ENCODE results near the gene SLC6A5.

SLC6A5 gene

DNA sequence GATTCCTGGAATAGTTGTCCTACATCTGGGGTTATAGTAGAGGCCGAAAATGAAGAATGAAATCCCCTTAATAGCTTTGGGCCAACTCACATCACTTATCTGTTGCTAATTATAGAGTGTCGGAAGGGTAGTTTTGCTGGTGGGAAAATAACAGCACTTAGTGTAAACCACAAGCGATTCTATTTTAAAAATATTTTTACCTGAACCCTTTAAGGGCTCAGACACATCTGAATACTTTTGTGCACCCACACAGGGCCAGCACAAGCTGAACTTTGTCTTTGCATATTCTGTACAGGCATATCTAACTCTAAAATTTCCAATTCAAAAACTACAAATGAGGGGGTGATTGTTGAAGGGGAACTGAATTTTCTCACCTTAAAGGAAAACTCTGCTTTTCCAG, 27.6 kb downstream of the SLC6A5 start:
- no peak for DNase-seq

DNA sequence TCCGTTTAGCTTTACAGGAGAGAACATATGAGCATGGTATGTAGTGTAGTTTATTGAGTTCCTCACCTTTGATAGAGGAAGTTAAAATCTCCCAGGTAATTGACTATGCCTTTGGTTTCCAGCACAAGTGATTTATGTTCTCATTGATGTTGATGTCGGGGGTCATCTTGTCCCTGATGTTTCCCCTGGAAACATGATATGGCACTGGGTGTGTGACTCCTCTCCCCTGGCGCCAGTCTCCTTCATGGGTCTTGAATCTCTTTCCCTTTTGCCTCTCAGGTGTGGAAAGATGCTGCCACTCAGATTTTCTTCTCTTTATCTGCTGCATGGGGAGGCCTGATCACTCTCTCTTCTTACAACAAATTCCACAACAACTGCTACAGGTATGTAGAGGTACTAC, 28.3 kb downstream of the SLC6A5 start:
- no peak for DNase-seq

DNA sequence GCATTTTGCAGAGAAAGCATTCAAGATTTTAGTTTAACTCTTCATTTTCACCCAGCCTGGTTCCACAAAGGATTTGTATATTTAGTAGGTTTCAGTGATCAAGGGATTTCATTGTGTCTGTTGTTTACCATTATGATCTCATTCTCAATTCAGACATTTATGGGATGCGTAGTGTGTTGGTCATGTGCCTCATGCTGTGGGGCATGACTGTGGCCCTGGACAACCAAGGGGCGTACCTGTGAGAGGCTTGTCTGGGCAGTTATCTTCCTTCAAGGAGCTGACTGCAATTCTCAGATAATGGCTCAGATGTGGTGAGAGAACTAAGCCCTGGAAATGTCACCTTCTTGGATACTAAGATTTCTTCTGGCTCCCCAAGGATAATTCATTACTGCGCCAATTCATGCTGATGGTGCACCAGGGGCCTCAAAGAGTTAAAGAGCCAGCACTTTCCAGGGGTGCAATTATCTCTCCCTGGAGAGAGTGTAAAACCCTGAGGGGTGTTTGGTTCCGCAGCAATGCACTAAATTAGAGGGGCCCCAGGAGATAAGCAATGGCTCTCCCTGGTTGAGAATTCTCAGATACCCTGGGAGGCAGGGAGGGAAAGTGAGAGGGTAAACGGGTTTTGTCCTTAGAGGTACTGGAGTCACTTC, 32.2 kb downstream of the SLC6A5 start:
- DNase-seq, result no peak

DNA sequence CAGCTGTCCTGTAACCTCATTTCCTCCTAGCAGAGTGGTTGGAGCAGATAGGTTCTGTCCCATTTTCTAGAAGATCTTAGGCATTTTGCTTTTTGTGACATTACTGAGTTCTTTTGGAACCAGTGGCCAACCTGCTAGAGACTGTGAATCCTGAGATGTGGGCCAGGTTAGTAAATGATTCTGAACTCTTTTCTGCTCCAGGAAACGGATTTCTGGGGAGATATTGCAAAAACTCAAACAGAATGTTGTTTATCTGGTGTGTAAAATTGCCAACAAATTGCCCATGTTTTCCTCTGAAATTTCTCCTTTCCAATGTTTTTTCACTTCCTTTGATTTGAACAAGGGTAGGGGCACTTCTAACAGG, 32.7 kb downstream of the SLC6A5 start:
- no peak for DNase-seq

DNA sequence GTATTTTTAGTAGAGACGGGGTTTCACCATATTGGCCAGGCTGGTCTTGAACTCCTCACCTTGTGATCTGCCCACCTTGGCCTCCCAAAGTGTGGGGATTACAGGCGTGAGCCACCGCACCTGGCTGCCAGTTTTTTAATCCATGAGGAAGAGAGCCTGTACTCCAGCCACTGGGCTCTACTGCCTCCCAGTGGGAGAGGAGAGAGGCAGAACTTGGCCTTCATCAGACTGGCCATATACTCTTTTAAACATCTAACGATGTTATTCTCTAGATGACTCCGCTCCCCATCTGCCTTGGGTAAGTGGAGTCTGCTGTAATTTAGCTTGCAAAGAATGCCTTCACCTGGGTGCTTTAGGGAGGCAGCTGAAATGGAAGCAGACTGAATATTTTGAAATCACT, 34.6 kb downstream of the SLC6A5 start:
- no peak for DNase-seq

DNA sequence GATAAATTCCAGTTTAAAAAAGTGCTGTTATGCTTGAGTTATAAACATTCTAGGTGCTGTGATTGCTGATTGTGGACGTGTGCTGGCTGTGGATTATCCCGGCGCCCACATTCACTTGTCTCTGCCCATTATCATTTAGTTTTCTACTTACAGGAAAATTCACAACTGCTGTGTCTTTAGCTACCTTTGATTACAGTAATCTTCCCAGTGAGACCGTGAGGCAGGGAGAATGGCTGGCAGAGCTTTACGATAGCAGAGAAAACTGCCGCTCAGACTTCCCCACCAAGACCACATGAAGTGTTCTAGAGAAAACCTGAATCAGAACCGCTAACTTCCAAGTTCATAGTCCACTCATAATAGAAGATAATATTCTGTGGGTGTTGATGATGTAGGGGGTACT, 35.4 kb downstream of the SLC6A5 start:
- DNase-seq, result no peak

GRCh38 chr11:20638074-20638473, 38.7 kb downstream of the SLC6A5 start:
- DNase-seq, result no peak

GRCh38 chr11:20639688-20640087, 40.3 kb downstream of the SLC6A5 start:
- DNase-seq, result no peak

DNA sequence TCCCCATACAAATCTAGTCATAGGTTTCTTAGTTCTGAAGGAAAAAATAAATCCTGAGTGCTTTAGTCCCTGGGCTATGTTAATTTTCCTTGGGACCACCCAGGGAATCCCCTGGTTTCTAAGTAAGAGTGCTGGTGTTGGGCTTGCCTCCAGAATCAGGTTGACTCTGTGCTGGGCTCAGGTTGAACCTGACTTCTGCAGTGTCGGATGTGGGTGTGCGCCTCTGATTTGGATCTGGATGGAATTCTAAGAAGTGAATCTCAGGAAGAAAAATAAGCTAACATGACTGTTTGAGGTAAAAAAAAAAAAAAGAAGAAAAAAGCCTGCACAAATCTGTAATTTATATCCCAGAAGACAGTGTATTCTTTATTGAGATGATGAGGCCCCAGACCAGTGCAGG, 41.0 kb downstream of the SLC6A5 start:
- no peak for DNase-seq

DNA sequence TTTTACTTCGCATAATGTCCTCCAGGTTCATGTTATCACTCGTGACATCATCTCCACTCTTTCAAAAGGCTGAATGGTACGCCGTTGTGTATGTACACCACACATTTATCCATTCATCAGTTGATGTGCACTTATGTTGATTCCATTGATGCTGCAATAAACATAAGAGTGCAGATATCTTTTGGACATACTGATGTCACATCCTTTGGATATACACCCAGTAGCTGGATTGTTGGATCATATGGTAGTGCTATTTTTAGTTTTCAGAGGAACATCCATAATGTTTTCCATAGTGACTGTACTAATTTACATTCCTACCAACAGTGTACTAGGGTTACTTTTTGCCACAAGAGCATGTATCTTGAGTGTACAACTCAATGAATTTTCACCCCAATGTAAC, 45.0 kb downstream of the SLC6A5 start:
- DNase-seq, result no peak

GRCh38 chr11:20647976-20648565, 48.7 kb downstream of the SLC6A5 start:
- DNase-seq, result no peak

DNA sequence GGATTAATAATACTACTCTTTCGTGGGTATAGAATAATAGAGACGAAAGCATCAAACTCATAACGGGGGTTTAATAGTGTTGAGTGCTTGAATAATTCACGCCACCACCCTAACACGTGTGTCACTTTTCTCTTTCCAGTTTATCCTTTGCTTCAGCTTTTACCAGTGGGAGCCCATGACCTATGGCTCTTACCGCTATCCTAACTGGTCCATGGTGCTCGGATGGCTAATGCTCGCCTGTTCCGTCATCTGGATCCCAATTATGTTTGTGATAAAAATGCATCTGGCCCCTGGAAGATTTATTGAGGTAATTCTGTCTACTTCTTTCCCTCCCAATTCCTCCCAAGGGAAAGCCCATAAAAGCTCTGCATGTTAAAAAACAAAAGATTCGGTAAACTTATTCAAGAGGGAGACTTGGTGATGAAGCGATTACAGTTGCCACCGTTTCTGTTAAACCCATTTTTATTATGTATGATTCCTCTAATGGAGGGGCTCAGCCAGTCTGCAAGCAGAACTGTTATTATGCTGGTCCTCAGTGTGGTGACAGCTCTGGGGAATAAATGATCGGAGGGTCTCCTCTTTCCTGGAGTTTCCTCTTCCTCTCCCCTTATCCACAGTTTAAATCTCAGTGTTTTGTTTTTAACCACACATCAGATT, 52.9 kb downstream of the SLC6A5 start:
- no peak for DNase-seq

DNA sequence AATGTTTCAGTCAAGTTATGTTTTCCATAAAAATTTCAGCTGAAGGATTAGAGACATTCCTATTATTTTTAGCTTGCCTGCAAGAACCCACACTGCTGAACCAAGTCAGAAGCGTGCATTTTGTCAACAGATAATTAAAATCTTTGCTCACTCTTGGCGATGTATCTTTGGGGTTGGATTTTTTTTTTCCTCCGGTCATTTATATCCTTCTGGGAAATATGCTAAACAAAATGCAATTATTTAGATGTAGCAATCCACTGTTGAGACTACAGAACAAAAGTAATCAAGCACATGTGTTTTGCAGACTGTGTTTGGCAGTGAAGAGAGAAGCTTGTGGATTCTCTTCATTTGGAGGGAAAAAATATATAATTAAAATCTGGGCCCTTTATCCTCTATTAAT, 54.6 kb downstream of the SLC6A5 start:
- DNase-seq, result no peak

DNA sequence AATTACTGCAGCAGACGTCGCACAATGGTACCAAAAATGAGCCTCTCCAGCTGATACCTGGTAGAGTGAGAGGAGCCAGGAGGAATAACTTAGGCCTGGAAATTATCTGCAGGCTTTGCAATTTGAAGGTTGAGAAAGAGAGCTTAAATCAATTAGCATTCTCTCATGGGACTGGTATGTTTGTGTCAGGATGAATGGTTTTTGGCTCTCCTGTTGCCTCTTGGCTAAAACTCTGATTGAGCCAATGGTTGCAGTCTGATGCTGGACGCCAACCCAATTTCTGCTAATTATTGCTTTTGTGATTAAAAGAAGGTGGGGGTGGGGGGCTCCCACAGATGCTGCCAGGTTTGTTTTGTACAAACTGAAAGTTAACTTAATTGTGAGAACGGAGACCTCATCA, 57.5 kb downstream of the SLC6A5 start:
- no peak for DNase-seq

- DNase-seq, result no peak
These were observed 58.7 kb downstream of the SLC6A5 start for GRCh38 chr11:20658135-20658534.

- no peak for DNase-seq
These were observed 62.0 kb downstream of the SLC6A5 start for GRCh38 chr11:20661445-20661844.

- no peak for DNase-seq
These were observed 62.4 kb downstream of the SLC6A5 start for GRCh38 chr11:20661850-20662249.

GRCh38 chr11:20668131-20668809, 68.9 kb downstream of the SLC6A5 start:
- no peak for DNase-seq

DNA sequence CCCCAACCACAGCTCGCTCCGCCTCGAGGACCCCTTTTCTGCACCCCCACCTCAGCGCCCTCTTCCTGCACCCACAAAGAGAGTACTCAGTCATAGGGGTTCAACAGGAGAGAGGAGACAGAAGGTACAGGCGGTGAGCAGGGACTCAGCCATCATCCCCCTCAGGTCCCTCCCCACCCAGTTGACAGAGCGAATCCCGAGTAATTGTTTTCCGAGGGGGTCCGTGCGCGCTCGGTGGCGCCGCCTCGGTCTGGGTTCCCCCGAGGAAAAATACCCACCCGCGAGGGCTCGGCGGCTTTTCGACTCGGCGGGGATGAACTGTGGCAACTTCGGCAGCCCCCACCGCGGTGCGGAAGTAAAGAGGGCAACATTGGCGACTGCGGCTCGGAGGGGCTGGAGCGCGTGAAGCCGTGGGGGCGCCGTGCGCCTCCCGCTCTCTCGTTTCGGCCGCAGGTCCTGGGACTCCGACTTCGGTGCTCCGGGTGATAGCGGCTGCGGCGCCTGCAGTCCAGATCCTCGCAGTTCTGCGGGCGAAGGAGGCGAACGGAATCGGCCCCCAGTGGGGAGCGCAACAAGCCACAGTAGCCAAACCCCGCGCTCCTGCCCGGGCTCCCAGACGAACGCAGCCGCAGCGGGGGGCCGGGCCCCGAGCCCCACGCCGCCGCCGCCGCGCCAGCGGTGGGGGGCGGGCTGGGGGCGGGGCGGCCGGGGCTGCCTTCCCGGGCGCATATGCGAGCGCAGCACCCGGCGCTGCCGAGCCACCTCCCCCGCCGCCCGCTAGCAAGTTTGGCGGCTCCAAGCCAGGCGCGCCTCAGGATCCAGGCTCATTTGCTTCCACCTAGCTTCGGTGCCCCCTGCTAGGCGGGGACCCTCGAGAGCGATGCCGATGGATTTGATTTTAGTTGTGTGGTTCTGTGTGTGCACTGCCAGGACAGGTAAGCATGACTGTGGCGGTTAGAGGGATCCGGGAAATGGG, 69.7 kb downstream of the SLC6A5 start, which contains the start of gene NELL1:
NELL1 (plus strand) TSS at position 743 of the 976 bp plus-strand sequence.
- DNase-seq, result no peak

GRCh38 chr11:20669820-20670684, 70.6 kb downstream of the SLC6A5 start:
- DNase-seq, result no peak

DNA sequence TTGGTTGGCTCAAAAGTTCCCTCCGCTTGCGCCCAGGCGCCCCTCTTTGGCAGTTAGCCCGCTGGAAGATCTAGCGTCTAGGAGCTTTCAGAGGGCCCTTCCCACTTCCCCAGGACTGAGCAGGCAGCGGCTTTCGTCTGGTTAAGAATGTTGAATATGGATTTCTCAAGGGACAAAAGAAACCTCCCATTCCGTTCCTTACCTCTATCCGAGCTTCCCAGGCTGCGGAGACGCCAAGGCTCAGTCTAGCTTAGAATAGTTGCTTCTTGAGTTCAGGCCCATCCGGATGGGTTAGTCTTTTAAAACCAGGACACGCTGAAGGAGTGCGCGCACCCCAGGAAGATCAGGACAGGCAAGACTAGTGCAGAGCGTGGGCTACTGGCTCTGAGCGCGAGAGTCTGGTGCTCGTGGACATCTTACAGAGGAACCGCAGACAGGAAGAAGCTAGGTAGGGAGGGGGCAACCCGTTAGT, 71.6 kb downstream of the SLC6A5 start:
- DNase-seq, result no peak
